GM18873 (cell line): ENCODE data around the gene TULP4.
"Not testable (repeated sequence)": the region's sequence is repeated elsewhere in the genome, so short reads cannot be mapped to it uniquely, and the experiment has no call there.

Source experiments
- ATAC-seq: cut with Tn5 transposase; IDR thresholded peaks from one replicate; pipeline ENCODE4 v1.9.1; 2021; ENCODE audit warnings: mild to moderate bottlenecking, moderate library complexity, moderate number of reproducible peaks; ENCODE audit not compliant: unreplicated experiment, low FRiP score

TULP4 gene

DNA sequence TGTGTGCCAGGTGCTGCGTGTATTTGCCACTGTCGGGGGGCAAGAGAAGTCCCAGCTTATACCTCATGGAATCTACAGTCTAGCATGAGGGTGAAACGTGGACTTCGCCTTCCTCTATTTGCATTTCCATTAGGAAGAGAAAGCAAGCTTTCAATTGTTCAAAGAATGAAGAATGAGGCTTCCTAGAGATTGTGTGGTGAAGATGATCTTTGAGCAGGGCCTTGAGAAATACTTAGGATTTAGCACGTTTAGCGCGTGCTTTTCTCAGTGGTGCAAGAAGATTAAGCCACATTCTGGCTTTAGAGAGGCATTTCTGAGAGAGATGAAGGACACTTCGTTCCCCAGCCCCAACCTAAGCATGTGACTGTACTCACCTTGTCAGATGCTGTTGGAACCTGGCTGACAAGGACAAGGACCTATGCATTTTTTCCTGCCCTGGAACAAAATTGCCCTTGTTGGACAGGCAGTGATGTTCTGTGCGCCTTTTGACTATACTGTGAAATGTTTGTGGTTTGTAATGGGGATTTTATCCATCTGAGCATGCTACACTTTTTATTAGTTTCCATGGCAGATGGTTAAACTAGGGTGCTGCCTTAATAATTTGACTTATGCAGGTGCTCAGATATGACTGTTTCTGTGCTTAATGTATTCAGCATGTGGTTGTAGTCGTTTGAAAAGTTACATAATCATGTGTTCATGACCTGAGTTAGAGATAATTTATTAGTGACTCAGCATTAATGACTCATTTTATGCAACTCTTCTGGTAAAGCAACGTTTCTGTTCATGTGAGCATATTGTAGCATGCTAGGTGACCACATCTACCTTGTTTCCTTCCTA is 10.7 kb downstream of the TULP4 start:
- ATAC-seq: peak; percentile 57

DNA sequence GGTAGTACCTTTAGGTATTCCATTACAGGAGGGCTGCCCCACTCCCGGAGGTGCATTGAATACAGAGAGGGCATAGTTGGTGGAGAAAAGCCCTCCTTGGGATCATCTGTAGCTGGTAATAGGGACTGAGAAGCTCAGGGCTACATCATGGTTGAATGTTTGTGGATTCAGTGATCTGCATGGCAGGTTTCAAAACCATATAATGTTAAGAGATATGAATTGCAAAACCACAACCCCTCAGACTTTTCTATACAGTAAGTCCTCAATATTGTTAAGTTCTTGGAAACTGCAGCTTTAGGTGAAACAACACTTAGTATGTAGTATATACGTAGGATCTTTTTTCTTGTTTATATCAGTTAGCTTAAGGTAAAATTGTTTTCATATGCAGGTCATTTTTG is 11.3 kb downstream of the TULP4 start:
- ATAC-seq: peak; percentile 22

DNA sequence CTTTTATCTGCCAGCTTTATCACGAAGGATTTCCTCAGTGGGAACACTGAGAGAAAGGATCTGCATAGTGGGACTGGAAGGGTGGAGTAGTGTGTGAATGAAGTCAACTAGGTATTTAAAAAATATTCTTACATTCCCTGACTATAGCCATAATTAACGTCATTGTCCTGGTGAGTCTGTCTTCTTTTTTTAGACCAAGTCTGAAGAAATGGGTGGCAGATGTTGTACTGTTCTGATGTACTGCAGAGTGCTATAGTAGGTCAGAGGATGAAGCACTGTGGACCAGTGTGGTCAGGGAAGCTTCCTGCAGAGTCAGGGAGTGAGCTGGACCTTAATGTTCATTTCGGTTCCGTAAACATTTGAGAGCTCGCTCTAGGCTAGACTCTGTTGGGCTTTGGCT is 11.9 kb downstream of the TULP4 start:
- no peak for ATAC-seq

DNA sequence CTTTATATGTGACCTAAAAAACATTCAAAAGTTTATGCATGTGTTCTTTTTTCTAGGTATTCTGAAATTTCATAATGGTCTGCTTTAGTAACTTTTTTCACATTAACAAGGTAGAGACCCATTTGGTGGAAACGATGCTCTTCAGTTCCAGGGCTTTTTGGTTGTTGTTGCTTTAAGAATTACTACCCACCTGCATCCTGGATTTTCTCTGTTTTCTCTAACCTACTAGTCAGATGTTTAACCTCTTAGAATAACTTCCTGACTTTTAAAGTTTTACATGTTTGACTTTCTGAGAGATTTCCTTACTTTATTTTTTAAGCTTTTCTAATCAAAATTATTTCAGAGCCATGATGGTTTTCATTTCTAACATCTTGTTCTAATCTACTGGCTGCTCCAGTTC is 14.9 kb downstream of the TULP4 start:
- ATAC-seq: no peak

DNA sequence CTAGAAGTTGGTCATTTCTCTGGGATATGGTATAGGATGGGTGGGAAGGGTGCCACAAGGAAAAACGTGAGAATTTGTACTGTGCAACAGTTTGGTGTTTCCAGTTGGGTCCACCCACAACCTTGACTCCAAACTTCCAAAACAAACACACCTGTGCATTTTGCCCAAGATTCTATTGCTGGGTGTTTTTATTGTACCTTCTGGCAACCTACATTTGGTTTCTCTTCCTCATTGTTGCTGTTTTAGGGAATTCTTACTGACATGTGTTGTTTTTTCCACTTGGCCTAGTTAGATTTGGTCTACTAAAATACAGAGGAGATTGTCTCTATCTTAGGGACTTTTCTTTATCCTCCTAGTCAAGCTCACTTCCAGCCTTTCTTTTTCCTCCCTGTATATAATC is 16.7 kb downstream of the TULP4 start:
- no peak for ATAC-seq

DNA sequence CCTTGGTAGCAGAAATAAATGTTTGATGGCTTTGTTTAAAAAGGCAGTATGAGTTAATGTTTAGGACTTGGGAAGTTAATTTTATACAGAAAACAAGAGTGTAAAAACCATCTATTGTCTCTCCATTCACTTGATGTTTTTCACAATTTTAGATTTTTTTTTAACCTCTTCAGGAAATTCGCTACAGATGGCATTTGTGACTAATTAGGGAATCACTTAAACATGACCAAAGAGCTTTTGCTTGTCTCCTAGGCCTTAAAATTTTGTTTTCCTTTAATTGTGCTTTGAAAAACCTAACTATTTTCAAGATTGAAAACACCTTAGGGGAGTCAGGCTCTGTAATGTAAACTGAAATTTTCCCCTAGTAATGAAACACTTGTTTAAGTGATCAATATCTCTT is 17.3 kb downstream of the TULP4 start:
- no peak for ATAC-seq

DNA sequence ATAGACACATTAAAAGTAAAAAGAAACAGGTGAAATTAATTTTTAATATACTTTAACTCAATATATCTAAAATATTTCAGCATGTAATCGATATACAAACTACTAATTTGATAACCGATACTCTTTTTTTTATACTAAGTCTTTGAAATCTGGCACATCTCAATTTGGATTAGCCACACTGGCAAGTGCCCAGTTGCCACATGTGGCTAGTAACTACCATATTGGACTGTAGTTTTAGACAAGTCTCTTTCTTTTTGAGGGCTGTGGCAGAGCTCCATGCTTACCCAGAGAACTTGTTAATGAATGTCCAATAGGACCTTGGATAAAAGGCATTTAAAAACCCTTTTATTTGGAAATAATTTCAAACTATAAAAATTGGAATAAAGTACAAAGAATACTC is 17.8 kb downstream of the TULP4 start:
- ATAC-seq: no peak

DNA sequence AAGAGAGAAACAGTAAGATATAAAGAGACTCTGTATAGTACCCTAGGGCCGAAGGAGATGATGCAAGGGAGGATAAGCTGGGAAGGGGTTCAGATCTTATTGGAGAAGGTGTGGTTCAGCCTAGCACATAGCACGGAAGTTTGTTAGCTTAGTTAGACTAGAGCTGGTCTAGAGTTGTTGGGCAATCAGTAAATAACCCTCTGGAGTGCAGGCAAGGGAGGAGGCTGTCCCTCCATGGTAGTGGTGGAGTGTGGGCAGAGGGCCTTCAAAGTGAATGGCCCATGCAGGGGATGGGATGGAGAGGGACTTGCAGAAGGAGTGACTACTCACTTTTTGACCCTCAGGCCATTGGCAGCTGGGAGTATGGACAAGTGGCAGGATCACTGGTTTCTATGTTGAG is 20.0 kb downstream of the TULP4 start:
- ATAC-seq: no peak

DNA sequence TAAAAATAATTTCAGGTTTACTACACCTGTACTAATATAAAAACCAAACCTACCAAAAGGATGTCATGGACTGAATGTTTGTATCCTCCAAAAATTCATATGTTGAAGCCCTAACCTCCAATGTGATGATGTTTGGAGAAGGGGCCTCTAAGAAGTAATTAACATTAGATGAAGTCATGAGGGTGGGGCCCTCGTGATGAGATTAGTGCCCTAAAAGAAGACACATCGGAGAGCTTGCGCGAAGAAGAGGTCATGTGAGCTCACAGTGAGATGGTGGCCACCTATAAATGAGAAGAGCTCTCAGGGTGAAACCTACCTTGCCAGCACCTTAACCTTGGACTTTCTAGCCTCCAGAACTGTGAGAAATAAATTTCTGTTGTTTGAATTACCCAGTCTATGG is 20.8 kb downstream of the TULP4 start:
- no peak for ATAC-seq

DNA sequence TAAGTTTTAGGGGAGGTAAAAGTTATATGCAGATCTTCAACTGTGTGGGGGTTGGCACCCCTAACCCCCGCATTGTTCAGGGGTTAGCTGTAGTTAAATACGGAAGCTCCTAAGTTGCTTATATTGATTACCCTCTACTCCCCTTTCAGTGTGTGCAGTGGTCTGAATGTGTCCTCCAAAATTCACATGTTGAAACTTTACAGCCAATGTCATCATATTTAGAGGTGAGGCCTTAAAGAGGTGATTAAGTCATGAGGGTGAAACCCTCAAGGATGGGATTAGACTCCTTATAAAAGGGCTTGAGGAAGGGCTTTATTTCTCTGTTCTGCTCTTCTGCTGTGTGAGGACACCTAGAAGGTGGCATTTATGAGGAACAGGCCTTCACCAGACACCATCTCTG is 22.3 kb downstream of the TULP4 start:
- no peak for ATAC-seq

DNA sequence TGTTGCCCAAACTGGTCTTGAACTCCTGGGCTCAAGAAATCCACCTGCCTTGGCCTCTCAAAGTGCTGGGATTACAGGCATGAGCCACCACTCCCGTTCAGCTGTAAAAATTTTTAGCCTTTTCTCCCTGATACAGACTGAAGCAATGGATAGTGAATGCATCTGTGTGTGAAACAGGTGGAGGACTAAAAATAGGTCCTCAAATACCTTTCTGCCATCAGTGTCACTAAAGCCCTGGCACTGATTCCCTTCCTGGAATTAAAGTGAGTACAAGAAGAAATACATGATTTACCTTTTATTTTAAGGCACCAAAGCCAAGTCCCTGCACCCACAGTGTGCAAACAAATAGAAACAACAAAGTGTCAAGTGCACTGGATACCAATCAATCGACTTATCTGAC is 25.1 kb downstream of the TULP4 start:
- ATAC-seq: no peak

DNA sequence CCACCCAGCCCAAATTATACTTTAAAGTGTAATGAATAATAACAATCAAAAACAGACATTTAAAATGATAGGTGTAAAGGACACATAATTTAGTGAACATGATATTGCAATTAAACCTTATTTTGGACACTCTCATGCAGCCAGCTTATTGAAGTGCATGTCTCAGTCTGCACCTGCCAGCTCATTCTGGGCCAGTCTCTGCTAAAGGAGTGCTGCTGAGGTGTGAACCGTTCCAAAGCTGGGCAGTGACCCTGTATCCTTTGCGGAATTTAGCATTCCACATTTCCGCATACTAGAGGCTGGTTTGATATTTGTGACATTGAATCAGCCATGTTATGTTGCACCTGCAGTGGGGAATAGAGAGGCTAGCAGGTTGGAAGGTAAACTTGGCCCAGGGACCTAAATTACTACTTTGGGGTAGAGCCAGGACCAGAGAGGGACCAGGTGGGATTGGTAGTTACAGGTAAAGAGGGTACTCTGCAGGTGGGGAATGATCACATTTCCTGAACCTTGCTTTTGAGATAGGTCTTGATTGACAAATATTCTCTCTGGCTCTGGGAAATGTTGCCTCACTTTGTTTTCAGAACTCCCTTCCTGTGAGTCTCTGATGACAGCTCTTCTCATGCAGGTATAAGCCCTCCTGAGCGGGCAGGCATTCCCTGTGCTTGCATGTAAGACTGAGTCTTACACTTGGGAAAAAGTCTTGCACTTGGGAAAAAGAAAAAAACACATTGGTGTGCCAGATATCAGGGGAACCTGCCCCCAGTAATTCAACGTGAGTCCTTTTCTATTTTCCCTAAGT is 26.2 kb downstream of the TULP4 start:
- no peak for ATAC-seq

DNA sequence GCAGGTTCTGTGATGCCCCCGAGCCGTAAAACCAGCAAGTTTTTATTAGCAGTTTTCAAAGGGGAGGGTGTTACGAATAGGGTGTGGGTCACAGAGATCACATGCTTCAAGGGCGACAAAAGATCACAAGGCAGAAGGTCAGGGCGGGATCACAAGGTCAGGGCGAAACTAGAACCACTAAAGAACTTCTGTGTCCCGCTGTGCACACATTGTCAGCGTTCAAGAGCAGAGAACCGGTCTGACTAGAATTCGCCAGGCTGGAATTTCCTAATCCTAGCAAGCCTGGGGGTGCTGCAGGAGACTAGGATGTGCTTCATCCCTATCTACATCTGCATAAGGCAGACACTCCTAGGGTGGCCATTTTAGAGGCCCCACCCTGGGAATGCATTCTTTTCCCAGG is 26.9 kb downstream of the TULP4 start:
- not testable (repeated sequence) for ATAC-seq

DNA sequence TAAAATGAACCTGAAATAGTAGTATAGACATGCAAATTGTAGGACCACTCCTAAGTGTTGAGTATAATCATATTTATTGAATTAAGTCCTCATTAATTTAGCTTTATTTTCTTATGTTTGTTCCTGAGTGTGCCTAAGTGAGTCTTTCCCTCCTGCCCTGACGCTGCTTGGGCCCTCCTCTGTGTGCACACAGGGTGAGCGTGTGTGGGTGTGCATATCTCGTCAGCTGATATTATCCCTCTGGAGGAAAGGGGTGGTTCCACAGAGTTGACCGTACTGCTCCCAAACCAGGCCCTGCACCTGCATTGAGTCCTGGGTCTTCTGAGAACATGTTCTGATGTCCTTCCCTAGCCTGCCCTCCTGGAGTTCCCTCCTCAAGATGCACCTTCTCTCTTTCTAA is 28.0 kb downstream of the TULP4 start:
- no peak for ATAC-seq

DNA sequence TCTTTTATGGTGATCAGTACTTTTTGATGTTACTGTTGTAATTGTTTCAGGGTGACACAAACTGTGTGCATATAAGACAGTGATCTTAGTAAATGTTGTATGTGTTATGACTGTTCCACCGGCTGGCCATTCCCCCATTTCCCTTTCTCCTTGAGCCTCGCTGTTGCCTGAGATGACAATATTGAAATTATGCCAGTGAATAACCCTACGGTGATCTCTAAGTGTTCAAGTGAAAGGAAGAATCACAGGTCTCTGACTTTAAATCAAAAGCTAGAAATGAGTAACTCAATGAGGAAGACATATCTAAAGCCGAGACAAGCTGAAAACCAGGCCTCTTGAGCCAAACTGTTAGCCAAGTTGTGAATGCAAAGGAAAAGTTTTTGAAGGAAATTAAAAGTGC is 32.3 kb downstream of the TULP4 start:
- ATAC-seq: no peak

DNA sequence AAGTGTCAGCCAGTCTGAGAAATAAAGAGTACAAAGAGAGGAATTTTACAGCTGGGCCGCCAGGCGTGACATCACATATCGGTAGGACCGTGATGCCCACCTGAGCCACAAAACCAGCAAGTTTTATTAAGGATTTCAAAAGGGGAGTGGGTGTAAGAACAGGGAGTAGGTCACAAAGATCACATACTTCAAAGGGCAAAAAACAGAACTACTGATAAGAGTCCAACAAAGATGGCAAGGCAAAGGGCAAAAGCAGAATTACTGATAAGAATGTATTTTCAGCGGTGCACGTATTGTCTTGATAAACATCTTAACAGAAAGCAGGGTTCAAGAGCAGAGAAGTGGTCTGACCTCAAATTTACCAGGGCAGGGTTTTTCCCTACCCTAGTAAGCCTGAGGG is 33.2 kb downstream of the TULP4 start:
- not testable (repeated sequence) for ATAC-seq

DNA sequence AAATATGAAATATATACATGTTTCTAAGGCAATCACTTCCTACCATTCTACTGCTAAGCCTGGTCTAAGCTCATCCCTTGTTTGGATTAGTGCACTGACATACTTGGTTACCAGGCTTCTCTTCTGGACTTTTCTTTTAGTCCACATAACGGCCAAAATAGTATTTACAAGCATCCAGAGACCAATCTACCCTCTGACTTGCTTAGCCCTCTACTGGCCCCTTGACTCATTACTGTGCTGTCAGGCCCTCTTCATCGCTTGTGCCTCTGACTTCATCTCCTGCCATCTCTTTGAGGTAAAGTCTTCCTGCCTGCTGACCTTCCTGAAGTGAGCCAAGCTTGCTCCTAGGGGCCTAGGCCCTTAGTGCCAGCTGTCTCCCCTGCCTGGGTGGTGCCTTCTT is 35.1 kb downstream of the TULP4 start:
- ATAC-seq: no peak

DNA sequence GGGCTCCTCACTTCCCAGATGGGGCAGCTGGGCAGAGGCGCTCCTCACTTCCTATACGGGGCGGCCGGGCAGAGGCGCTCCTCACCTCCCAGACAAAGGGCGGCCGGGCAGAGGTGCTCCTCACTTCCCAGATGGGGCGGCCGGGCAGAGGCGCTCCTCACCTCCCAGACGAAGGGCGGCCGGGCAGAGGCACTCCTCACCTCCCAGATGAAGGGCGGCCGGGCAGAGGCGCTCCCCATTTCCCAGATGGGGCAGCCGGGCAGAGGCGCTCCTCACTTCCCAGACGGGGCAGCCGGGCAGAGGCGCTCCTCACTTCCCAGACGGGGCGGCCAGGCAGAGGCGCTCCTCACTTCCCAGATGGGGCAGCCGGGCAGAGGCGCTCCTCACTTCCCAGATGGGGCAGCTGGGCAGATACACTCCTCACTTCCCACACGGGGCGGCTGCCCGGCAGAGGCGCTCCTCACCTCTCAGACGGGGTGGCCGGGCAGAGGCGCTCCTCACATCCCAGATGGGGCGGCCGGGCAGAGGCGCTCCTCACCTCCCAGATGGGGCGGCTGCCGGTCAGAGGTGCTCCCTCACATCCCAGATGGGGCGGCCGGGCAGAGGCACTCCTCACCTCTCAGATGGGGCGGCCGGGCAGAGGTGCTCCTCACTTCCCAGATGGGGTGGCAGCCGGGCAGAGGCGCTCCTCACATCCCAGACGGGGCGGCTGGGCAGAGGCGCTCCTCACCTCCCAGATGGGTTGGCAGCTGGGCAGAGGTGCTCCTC is 36.7 kb downstream of the TULP4 start:
- not testable (repeated sequence) for ATAC-seq

DNA sequence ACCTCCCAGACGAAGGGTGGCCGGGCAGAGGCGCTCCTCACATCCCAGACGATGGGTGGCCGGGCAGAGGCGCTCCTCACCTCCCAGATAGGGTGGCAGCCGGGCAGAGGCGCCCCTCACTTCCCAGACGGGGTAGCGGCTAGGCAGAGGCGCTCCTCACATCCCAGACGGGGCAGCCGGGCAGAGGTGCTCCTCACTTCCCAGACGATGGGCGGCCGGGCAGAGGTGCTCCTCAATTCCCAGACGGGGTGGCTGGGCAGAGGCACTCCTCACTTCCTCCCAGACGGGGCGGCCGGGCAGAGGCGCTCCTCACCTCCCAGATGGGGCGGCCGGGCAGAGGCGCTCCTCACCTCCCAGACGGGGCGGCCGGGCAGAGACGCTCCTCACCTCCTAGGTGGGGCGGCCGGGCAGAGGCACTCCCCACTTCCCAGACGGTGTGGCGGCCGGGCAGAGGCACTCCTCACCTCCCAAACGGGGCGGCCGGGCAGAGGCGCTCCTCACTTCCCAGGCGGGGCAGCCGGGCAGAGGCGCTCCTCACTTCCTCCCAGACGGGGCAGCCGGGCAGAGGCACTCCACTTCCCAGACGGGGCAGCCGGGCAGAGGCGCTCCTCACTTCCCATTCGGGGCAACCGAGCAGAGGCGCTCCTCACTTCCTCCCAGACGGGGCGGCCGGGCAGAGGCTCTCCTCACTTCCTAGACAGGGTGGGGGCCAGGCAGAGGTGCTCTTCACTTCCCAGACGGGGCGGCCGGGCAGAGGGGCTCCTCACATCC is 37.4 kb downstream of the TULP4 start:
- ATAC-seq: not testable (repeated sequence)

DNA sequence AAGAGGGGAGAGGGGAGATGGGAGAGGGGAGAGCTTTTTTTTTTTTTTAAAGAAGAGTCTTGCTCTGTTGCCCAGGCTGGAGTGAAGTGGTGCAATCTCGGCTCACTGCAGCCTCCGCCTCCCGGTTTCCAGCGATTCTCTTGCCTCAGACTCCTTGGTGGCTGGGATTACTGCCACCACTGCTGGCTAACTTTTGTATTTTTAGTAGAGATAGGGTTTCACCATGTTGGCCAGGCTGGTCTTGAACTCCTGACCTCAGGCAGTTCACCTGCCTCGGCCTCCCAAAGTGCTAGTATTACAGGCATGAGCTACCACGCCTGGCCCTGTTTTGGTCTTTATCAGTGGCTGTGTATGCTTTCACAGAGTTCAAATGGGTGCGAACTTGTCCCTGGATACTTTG is 38.5 kb downstream of the TULP4 start:
- ATAC-seq: not testable (repeated sequence)
